GM18526 (cell line): ENCODE measurements around the gene SLC1A7.

Source experiments
- POLR2A ChIP-seq: IDR thresholded peaks from 3 replicates; pipeline ENCODE4 v1.6.1; 2011; ENCODE audit not compliant: insufficient read length; ENCODE audit errors: extremely low read depth

SLC1A7 gene

GRCh38 chr1:53115403-53116306, 26.8 kb downstream of the SLC1A7 start:
- no peak for TF ChIP-seq POLR2A

GRCh38 chr1:53114581-53115400, 27.6 kb downstream of the SLC1A7 start:
- TF ChIP-seq POLR2A, result no peak

GRCh38 chr1:53114090-53114489, 28.3 kb downstream of the SLC1A7 start:
- no peak for TF ChIP-seq POLR2A

GRCh38 chr1:53112861-53113260, 29.6 kb downstream of the SLC1A7 start:
- no peak for TF ChIP-seq POLR2A

GRCh38 chr1:53112271-53112774, 30.1 kb downstream of the SLC1A7 start:
- no peak for TF ChIP-seq POLR2A

GRCh38 chr1:53111693-53112092, 30.7 kb downstream of the SLC1A7 start:
- no peak for TF ChIP-seq POLR2A

GRCh38 chr1:53111073-53111556, 31.3 kb downstream of the SLC1A7 start:
- TF ChIP-seq POLR2A, result no peak

- no peak for TF ChIP-seq POLR2A
Observed at GRCh38 chr1:53110370-53111072, 31.9 kb downstream of the SLC1A7 start.

- no peak for TF ChIP-seq POLR2A
Observed at GRCh38 chr1:53108646-53109580, 33.5 kb downstream of the SLC1A7 start.

GRCh38 chr1:53107570-53108322, 34.7 kb downstream of the SLC1A7 start:
- no peak for TF ChIP-seq POLR2A

- TF ChIP-seq POLR2A, result no peak
Observed at GRCh38 chr1:53107090-53107489, 35.3 kb downstream of the SLC1A7 start.

- no peak for TF ChIP-seq POLR2A
Observed at GRCh38 chr1:53104289-53104913, 38.0 kb downstream of the SLC1A7 start.

GRCh38 chr1:53094533-53094919, 47.9 kb downstream of the SLC1A7 start:
- no peak for TF ChIP-seq POLR2A
